Erythroblast (primary cell): ENCODE measurements around the gene SAMD10.
A peak's percentile ranks its signal among the peaks of the same experiment; 100 is the strongest.
"Not testable (repeated sequence)": the region's sequence is repeated elsewhere in the genome, so short reads cannot be mapped to it uniquely, and the experiment has no call there.

Source experiments
- DNase-seq, 2 experiments: peaks; one replicate each; lab custom pipeline; 2025; lab: John Stamatoyannopoulos, UW
- GATA1 ChIP-seq: IDR thresholded peaks from 2 replicates; pipeline ENCODE4 v1.6.1; 2011; ENCODE audit warnings: low read depth, mild to moderate bottlenecking, control low read depth, low read length, moderate library complexity
- POLR2A ChIP-seq: IDR thresholded peaks from 2 replicates; pipeline ENCODE4 v1.6.1; 2011; ENCODE audit warnings: mild to moderate bottlenecking, low read length

Gene SAMD10

DNA sequence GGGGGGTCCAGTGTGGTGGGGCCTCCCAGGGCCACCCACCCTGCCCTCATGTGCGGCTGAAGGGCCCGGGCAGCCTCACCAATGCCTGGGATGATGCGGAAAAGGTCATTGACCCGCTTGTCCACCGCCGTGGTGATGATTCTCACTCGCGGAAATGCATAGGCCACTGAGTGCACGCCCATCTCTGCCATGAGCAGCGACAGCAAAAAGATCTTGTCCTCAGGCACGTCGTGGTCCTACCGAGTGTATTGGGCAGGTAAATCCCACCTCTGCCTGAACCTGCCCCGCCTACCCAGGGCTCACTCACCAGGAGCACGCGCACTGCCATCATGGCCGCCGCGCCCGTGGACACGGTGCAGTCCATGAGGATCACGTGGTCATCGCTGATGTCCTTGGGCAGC lies 39.4 kb downstream of the SAMD10 start:
- no peak for TF ChIP-seq POLR2A
- no peak for DNase-seq

GRCh38 chr20:63939061-63939935 lies 40.1 kb downstream of the SAMD10 start:
- TF ChIP-seq GATA1 (no peak), POLR2A (no peak)
- no peak for DNase-seq

DNA sequence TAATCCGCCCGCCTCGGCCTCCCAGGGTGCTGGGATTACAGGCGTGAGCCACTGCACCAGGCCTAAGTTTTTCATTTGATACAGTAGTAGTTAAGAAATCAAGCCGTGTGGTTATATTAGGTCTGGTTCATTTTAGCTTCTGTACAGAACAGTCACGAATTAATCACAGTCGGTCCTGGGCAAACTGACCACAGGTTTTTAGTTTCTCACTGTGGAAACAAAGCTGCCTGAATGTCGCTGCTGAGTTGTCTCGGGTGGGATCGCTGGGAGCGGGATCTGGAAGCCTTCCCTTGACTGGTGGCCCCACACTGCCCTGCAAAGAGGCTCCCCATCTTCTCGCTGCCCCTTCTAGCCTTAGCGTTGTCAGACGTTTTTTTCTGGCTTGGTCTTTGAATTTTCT lies 41.8 kb downstream of the SAMD10 start:
- TF ChIP-seq GATA1 (no peak), POLR2A (no peak)
- DNase-seq: no peak

- no peak for DNase-seq
- TF ChIP-seq GATA1 (no peak), POLR2A (no peak)
Measured at GRCh38 chr20:63935447-63935846, 44.0 kb downstream of the SAMD10 start.

- DNase-seq: no peak
- TF ChIP-seq POLR2A (no peak), GATA1 (no peak)
Measured at GRCh38 chr20:63934271-63935068, 45.0 kb downstream of the SAMD10 start.

DNA sequence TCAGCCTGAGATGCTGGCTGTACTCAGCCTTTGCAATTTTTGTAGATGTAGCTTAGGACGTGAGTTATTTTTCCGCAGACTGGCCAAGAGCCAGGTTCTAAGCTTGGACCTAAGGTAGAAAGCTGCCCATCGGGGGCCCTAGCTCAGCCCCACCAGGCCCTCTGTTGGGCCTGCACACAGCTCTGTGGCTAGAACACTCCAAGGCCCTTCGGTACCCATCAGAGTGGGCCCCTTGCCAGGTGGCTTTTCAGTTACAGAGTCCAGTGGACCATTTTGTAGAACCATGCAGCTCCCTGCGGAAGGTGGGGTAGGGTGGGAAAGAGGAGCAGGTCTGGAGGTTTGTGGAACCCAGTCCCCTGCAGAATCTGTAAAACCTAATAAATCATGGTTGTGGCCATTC lies 45.8 kb downstream of the SAMD10 start:
- no peak for TF ChIP-seq GATA1
- TF ChIP-seq POLR2A: no peak
- DNase-seq: no peak

DNA sequence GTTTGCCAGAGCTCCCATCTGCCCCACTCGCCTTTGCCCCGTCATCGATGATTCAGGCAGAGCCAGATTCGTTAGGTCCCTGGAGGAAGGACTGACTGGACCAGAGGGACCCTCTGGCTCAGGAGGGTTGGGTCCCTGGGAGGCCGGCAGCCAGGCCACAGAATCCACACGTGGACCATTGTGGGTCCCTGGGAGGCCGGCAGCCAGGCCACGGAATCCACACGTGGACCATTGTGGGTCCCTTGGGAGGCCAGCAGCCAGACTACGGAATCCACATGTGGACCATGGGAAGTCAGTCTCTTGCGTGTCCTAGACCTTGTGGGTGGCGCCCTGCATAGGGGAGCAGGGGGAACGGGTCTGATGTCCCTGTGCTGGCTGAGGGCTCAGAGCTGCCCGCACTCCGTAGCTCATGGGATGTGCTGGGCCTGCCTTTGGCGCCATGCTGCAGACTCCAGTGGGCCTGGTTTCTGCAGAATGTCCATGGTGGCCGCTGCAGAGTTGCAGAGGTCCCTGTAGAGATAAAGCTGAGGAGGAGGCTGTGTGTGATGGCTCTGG lies 46.8 kb downstream of the SAMD10 start:
- TF ChIP-seq POLR2A: no peak
- TF ChIP-seq GATA1: no peak
- DNase-seq: peak in 1 of 2 experiments; percentile 30

DNA sequence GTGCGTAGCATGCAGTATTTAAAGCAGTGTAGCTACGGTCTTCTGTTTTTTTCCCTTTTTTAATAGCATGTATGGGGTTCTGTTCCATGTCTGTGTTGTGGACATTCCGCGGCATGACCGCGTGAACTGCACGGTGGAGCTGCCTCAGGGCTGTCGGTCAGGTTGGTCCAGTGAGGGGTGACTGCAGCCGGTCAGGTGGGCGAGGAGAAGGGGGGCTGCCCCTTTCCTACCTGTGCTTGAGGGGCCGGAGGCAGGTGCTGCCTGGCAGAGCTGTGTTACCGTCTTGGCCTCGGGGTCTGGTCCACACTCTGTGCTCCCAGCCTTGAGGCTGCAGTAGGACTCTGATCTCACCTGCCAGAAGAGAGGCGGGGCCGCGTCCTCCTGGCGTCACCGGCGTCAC lies 47.7 kb downstream of the SAMD10 start:
- DNase-seq: no peak
- TF ChIP-seq GATA1: no peak
- TF ChIP-seq POLR2A: no peak

DNA sequence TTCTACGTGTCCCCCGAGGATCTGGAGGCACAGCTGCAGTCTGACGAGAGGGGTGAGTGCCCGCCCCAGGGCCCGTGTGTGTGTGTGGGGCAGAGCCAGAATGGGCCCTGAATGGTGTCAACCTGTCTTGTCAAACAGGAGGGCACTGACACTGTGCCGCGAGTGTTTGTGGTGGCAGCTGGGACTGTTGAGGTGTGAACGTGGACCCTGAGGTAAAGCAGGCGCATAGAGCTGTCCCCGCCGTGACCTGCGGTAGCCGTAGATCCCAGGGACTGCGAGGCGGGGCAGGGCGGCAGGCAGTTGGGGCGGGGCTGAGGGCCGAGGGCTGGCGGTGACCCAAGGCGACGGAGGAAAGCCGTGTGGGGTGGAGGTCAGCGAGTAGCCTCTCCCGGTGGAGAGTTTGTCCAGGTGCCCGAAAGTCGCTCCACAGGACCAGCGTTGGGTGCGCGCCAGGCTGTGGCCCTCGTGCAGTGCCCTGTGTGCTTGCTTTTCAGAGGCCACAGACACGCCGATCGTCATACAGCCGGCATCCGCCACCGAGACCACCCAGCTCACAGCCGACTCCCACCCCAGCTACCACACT lies 48.4 kb downstream of the SAMD10 start:
- TF ChIP-seq GATA1 (no peak), POLR2A (no peak)
- no peak for DNase-seq

DNA sequence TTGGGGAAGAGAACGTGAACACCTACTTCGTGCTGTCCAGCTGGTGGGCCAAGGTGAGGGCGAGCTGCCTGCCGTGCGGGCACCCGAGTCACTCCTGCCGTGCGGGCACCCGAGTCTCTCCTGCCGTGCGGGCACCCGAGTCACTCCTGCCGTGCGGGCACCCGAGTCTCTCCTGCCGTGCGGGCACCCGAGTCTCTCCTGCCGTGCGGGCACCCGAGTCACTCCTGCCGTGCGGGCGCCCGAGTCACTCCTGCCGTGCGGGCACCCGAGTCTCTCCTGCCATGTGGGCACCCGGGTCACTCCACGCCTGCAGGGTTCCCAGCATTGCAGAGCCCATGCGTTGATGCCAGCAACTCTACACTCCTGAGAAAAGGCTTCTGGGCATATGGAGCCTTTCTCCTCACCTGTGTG lies 50.0 kb downstream of the SAMD10 start:
- not testable (repeated sequence) for DNase-seq

- TF ChIP-seq POLR2A (no peak), GATA1 (no peak)
- no peak for DNase-seq
Measured at GRCh38 chr20:63929071-63929470, 50.4 kb downstream of the SAMD10 start.

GRCh38 chr20:63926298-63926697 lies 53.1 kb downstream of the SAMD10 start:
- no peak for DNase-seq
- no peak for TF ChIP-seq POLR2A
- TF ChIP-seq GATA1: no peak

DNA sequence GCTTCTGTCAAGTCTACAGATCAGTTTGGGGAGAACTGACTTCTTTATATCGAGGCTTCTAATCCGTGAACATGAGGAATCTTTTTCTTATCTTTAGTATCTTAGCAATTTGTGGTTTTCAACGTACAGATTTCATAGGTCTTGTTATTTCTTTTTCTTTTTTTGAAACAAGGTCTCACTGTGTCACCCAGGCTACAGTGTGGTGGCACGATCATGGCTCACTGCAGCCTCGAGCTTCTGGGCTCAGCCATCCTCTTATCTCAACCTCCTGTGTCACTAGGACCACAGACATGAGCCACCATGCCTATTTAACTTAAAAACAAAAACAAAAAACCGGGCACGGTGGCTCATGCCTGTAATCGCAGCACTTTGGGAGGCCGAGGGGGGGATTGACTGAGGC lies 55.2 kb downstream of the SAMD10 start:
- no peak for DNase-seq
- TF ChIP-seq POLR2A: no peak
- no peak for TF ChIP-seq GATA1
